Common myeloid progenitor, CD34-positive (primary cell): ENCODE results near the gene MACROD2.

Source experiments
- CTCF ChIA-PET: fragments of 350-600 bp; sonication (Branson Sonifier 250); formaldehyde crosslinking; loops from one replicate; lab custom pipeline; 2021; ENCODE audit warnings: antibody characterized with exemption; lab: Charles Lee
- POLR2A ChIA-PET: fragments of 350-600 bp; sonication (Branson Sonifier 250); formaldehyde crosslinking; loops from one replicate; lab custom pipeline; 2021; ENCODE audit warnings: antibody characterized with exemption; lab: Charles Lee
- DNase-seq, 3 donors: peaks; one replicate each; pipeline versions ENCODE4 v3.0.0 to v3.0.0-alpha.2; 2013
- H3K27ac ChIP-seq, 2 experiments: 1 replicate in 1 of 2; 2 replicates in 1 of 2; pipeline ENCODE4 v1.7.0; 2013; ENCODE audit warnings: inconsistent platforms in 2 of 2, low read length in 2 of 2, mild to moderate bottlenecking in 2 of 2, low read depth in 1 of 2, moderate library complexity in 1 of 2; ENCODE audit not compliant: severe bottlenecking in 2 of 2, insufficient read depth in 1 of 2, poor library complexity in 1 of 2
- H3K27me3 ChIP-seq, 5 experiments: replicated peaks in 2 of 5; 1 replicate in 3 of 5; 2 replicates in 2 of 5; pipeline versions ENCODE4 v1.6.1 to v1.7.0; 2013; ENCODE audit warnings: low read length in 4 of 5, mild to moderate bottlenecking in 2 of 5, moderate library complexity in 2 of 5, inconsistent platforms in 1 of 5; ENCODE audit not compliant: insufficient read depth in 5 of 5, control insufficient read depth in 4 of 5
- H3K36me3 ChIP-seq, 4 experiments: 1 replicate in 2 of 4; 2 replicates in 2 of 4; pipeline versions ENCODE4 v1.6.1 to v1.7.0; 2013; ENCODE audit warnings: low read length in 3 of 4, control low read depth in 1 of 4, mild to moderate bottlenecking in 1 of 4; ENCODE audit not compliant: control insufficient read depth in 4 of 4, insufficient read depth in 4 of 4
- H3K4me1 ChIP-seq, 4 experiments: 1 replicate in 3 of 4; 2 replicates in 1 of 4; pipeline versions ENCODE4 v1.6.1 to v1.7.1; 2013; ENCODE audit warnings: low read length in 3 of 4, mild to moderate bottlenecking in 3 of 4, control low read depth in 1 of 4, inconsistent platforms in 1 of 4, moderate library complexity in 1 of 4; ENCODE audit not compliant: control insufficient read depth in 4 of 4, insufficient read depth in 4 of 4; ENCODE audit errors: control extremely low read depth in 1 of 4
- H3K4me3 ChIP-seq, 7 experiments: 1 replicate in 4 of 7; 2 replicates in 3 of 7; pipeline versions ENCODE4 v1.5.1 to v1.7.0; 2013; ENCODE audit warnings: mild to moderate bottlenecking in 7 of 7, low read length in 6 of 7, moderate library complexity in 6 of 7, inconsistent platforms in 2 of 7, low read depth in 2 of 7, control low read depth in 1 of 7; ENCODE audit not compliant: insufficient read depth in 4 of 7, control insufficient read depth in 1 of 7; ENCODE audit errors: extremely low read depth in 1 of 7
- H3K9me3 ChIP-seq, 5 experiments: 1 replicate in 4 of 5; 2 replicates in 1 of 5; pipeline versions ENCODE4 v1.6.1 to v1.7.1; 2013; ENCODE audit warnings: low read length in 4 of 5, mild to moderate bottlenecking in 2 of 5, inconsistent platforms in 1 of 5, low read depth in 1 of 5, moderate library complexity in 1 of 5; ENCODE audit not compliant: control insufficient read depth in 4 of 5, insufficient read depth in 2 of 5; ENCODE audit errors: control extremely low read depth in 1 of 5
- WGBS: methylation state at CpG from one replicate; pipeline ENCODE4 v1.1.5; 2013; ENCODE audit not compliant: insufficient coverage; 5-methylcytosine and 5-hydroxymethylcytosine counted together

The MACROD2 gene

DNA sequence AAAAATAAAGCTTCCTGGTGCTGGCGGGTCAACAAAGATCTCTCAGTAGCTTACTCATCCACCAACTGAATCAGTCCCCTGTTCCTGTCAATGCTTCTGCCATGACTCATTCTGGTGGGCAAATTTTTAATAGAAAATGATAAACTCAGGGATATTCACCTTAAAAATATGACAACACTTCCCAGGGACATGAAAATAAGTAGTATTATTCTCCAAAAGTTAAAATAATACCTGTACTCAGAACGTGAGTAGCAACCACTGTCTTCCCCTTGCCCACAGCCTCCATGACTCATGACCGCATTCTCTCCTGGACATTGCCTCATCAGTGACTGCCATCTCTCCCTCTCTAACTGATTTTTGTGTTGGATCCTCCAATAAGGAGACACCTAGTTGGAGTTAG lies 2025.7 kb downstream of the MACROD2 start:
- Histone ChIP-seq H3K4me1 (peaks cover 7 to 16% (median 9%) of the 10 kb centered on the region in 4 experiments), H3K27me3 (no peaks in the 10 kb centered on the region), H3K9me3 (no peaks in the 10 kb centered on the region), H3K36me3 (no peaks in the 10 kb centered on the region), H3K4me3 (no peak overlapping the region), H3K27ac (no peak overlapping the region)
- POLR2A ChIA-PET, result no interaction called here
- CTCF ChIA-PET, result no interaction called here
- 42% methylated on average over 2 of the region's 3 CpGs for WGBS
- DNase-seq, result no peak

- no peaks in the 10 kb centered on the region for H3K27me3 ChIP-seq
- no peaks in the 10 kb centered on the region for H3K36me3 ChIP-seq
- CTCF ChIA-PET, result no interaction called here
- H3K27ac ChIP-seq, result no peak overlapping the region
- DNase-seq, result no peak
- H3K4me3 ChIP-seq, result no peak overlapping the region
- H3K4me1 ChIP-seq, result peaks cover 7 to 16% (median 9%) of the 10 kb centered on the region in 4 experiments
- 85% methylated on average over 1 of the region's 1 CpG for WGBS
- POLR2A ChIA-PET, result no interaction called here
- peaks cover 0 to 3% (median 0%) of the 10 kb centered on the region in 5 experiments for H3K9me3 ChIP-seq
Measured at GRCh38 chr20:16025084-16025483, 2029.8 kb downstream of the MACROD2 start.

GRCh38 chr20:16027686-16028085 lies 2032.4 kb downstream of the MACROD2 start:
- CTCF ChIA-PET, result interaction anchor here (1.4 kb wide), 1 partner anchor 16 kb away, joined by 3 read pairs; no protein-coding TSS in a partner anchor
- POLR2A ChIA-PET, result no interaction called here

DNA sequence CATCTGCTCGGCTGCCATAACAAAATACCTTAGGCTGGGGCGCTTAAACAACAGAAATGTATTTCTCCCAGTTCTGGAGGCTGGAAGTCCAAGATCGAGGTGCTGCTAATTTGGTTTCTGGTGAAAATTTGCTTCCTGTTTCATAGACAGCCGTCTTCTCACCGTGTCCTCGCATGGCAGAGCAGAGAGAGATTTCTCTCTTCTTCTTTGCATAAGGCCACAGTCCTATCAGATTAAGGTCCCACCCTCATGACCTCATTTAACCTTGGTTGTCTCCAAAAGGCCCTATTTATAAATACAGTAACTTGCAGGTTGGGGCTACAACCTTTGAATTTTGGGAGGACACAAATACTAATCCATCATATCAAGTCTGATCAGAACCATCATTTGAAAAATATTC lies 2033.6 kb downstream of the MACROD2 start:
- H3K27ac ChIP-seq, result no peak overlapping the region
- no peaks in the 10 kb centered on the region for H3K27me3 ChIP-seq
- ChIA-PET POLR2A (no interaction called here), CTCF (no interaction called here)
- H3K4me3 ChIP-seq, result no peak overlapping the region
- peaks cover 7 to 13% (median 8%) of the 10 kb centered on the region in 4 experiments for H3K4me1 ChIP-seq
- peaks cover 0 to 3% (median 0%) of the 10 kb centered on the region in 5 experiments for H3K9me3 ChIP-seq
- WGBS, result 95% methylated on average over 6 of the region's 6 CpGs
- no peak for DNase-seq
- H3K36me3 ChIP-seq, result no peaks in the 10 kb centered on the region

More at GRCh38 chr20:16027686-16028085, 2032.4 kb downstream of the MACROD2 start:
- H3K4me1 ChIP-seq, result peaks cover 7 to 16% (median 9%) of the 10 kb centered on the region in 4 experiments
- no peaks in the 10 kb centered on the region for H3K36me3 ChIP-seq
- DNase-seq, result no peak
- no peaks in the 10 kb centered on the region for H3K27me3 ChIP-seq
- peaks cover 0 to 3% (median 0%) of the 10 kb centered on the region in 5 experiments for H3K9me3 ChIP-seq
- no peak overlapping the region for H3K4me3 ChIP-seq
- H3K27ac ChIP-seq, result no peak overlapping the region

DNA sequence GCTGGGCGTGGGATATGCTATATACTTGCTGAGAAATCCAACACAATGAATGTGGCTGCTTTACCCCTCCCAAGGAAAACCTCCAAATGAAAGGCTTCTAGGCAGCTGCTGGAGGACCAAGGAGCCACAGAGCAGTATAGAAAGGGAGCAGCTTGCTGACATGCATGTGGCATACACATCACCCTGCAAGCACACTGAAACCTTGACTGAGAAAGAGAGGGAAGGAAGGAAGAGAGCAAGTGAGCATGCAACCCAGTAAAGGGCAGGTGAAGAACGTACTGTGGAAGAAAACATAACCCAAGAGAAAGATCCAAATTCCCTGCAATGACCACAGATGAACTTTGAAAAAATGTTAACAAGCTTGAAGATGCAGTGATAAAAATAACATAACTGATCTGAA lies 2034.9 kb downstream of the MACROD2 start:
- ChIA-PET POLR2A (no interaction called here), CTCF (no interaction called here)

DNA sequence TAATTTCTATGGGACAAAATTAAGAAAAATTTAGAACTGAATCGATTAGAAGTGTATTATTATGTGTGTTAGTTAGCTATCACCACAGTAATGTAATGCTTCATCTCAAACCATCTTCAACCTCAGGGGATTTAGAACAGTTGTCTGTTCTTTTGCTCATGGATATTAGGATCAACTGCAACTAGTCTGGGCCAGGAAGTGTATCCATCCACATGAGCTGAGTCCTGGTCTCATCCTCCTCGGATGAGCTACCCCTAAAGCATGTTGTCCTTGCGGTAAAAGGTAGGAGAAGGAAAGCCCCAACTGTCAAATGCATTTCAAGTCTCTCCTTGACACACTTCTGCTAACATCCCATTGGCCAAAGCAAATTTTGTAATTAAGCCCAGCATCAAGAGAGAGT lies 2040.3 kb downstream of the MACROD2 start:
- 95% methylated on average over 2 of the region's 3 CpGs for WGBS
- DNase-seq, result no peak
- H3K27me3 ChIP-seq, result no peaks in the 10 kb centered on the region
- no peak overlapping the region for H3K4me3 ChIP-seq
- CTCF ChIA-PET, result no interaction called here
- H3K36me3 ChIP-seq, result no peaks in the 10 kb centered on the region
- H3K9me3 ChIP-seq, result no peaks in the 10 kb centered on the region
- H3K4me1 ChIP-seq, result peaks cover 0 to 12% (median 10%) of the 10 kb centered on the region in 4 experiments
- POLR2A ChIA-PET, result no interaction called here
- H3K27ac ChIP-seq, result no peak overlapping the region

More for the DNA sequence above, 2034.9 kb downstream of the MACROD2 start:
- WGBS, result no CpG with 5 or more reads among the region's 2 CpGs
- no peaks in the 10 kb centered on the region for H3K27me3 ChIP-seq
- no peaks in the 10 kb centered on the region for H3K36me3 ChIP-seq
- no peak for DNase-seq
- no peak overlapping the region for H3K27ac ChIP-seq
- H3K4me1 ChIP-seq, result peaks cover 0 to 2% (median under 1%) of the 10 kb centered on the region in 4 experiments
- no peak overlapping the region for H3K4me3 ChIP-seq
- peaks cover 0 to 3% (median 0%) of the 10 kb centered on the region in 5 experiments for H3K9me3 ChIP-seq

- POLR2A ChIA-PET, result no interaction called here
- no peaks in the 10 kb centered on the region for H3K9me3 ChIP-seq
- H3K27me3 ChIP-seq, result no peaks in the 10 kb centered on the region
- peaks cover 5 to 20% (median 16%) of the 10 kb centered on the region in 4 experiments for H3K4me1 ChIP-seq
- H3K36me3 ChIP-seq, result no peaks in the 10 kb centered on the region
- no peak overlapping the region for H3K27ac ChIP-seq
- DNase-seq, result no peak
- CTCF ChIA-PET, result no interaction called here
- 100% methylated on average over 1 of the region's 1 CpG for WGBS
- no peak overlapping the region for H3K4me3 ChIP-seq
Measured at GRCh38 chr20:16036331-16036730, 2041.0 kb downstream of the MACROD2 start.
